COLO829 (cell line): Measurements from ENCODE around the gene WDR74.
"Not testable (repeated sequence)": the region's sequence is repeated elsewhere in the genome, so short reads cannot be mapped to it uniquely, and the experiment has no call there.

Experiments used
- DNase-seq: peaks from one replicate; pipeline ENCODE4 v3.0.0; 2012; ENCODE audit warnings: low spot score

The WDR74 gene

DNA sequence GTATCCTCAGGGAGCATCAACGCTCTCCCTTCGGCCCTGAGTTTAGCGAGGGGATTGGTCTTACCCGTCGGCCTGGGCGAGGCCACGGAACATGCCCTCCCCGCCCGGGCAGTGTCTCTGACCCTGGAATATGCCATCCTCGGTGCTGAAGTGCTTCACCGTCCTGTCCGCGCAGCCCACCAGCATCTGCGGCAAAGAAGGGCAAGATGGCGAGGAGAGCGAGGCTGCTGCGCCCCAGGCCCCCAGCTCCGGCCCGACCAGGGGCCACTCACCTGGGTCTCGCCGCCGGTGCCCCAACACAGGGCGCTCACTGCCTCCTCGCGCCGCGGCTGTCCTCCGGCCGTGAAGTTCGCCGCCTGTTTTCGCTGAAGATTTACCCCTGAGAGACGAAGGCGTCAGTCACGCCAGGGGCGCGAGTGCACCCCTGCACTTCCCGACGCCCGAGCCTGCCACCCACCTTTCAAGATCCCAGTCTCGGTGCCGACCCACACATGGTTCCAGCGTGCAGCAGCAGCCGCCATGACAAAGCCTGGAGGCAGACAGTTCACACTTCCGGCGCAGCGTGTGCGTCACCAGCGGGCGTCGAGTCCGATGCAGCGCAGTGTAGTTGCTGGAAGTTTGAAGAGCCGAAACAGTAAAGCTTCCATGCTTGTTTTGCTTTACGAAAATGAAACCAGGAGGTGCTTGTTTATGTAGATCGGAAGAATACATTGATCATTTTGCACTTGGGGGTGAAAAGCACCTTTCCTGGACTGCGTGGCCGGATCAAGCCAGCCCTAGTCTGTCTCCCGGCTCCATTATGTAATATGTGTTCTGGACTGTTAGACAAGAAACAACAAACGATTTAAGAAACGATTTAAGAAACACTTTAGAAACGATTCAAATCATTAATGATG, at the start of gene WDR74:
Gene WDR74 (minus strand): TSS at position 541 of the 896 bp plus-strand sequence. CDS start 20 bp downstream, at position 521.
- DNase-seq: peak; percentile 79

DNA sequence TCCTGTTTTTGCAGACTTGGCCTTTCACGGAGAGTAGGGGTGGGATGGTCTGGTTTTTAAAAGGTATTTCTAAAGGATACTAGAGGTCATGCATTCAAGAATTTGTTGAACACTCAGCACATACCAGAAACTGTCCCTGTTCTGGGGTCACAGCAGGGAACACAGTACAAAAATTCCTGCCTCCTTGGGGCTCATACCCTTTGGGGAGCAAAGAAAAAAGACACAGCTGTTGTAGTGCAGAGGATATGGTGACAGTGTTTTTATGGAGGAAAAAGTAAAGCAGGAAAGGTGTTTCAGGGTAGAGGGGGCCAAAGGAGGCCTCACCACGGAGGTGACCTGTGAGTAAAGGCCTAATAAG, 49.7 kb upstream of the WDR74 start:
- no peak for DNase-seq

DNA sequence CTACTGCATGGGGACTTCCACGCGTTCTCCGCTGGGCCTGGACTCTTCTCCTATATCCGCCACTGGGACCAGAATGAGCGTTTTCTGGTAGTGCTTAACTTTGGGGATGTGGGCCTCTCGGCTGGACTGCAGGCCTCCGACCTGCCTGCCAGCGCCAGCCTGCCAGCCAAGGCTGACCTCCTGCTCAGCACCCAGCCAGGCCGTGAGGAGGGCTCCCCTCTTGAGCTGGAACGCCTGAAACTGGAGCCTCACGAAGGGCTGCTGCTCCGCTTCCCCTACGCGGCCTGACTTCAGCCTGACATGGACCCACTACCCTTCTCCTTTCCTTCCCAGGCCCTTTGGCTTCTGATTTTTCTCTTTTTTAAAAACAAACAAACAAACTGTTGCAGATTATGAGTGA, 49.0 kb upstream of the WDR74 start:
- DNase-seq: no peak

DNA sequence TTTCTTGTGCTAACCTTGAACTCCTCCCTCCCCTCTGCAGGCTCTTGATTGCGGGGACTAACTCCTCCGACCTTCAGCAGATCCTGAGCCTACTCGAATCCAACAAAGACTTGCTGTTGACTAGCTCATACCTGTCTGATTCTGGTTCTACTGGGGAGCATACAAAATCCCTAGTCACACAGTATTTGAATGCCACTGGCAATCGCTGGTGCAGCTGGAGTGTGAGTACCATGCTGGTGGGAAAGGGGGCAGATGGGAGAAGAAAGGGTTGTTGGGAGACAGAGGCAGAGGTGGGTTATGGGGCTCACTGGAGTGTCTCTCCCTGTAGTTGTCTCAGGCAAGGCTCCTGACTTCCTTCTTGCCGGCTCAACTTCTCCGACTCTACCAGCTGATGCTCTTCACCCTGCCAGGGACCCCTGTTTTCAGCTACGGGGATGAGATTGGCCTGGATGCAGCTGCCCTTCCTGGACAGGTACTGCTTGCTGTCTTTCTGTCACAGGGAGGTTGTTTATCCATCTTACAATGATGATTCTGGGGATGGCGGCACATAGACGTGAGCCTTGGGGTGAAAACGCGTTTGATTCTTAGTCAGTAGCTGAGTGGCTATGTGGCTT, 45.9 kb upstream of the WDR74 start:
- DNase-seq: no peak

DNA sequence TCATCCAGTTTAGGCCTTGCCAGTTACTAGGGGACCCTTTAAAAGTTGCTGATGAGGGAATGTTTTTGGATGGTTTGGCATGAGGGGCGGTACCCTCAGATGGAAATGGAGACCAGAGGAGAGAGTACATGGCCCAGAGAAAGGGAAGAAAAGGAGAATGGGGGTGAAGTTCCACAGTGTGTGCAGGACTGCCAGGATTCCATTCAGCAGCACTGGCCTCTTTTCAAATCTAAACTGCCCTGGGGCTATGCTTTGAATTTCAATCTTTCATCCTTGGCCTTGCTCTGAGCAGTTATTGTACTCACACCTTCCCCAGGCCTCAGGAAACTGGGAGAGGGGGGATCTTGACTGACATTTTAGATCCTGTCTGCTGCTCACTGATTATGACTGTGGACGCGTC, 44.3 kb upstream of the WDR74 start:
- DNase-seq: peak; percentile 65

DNA sequence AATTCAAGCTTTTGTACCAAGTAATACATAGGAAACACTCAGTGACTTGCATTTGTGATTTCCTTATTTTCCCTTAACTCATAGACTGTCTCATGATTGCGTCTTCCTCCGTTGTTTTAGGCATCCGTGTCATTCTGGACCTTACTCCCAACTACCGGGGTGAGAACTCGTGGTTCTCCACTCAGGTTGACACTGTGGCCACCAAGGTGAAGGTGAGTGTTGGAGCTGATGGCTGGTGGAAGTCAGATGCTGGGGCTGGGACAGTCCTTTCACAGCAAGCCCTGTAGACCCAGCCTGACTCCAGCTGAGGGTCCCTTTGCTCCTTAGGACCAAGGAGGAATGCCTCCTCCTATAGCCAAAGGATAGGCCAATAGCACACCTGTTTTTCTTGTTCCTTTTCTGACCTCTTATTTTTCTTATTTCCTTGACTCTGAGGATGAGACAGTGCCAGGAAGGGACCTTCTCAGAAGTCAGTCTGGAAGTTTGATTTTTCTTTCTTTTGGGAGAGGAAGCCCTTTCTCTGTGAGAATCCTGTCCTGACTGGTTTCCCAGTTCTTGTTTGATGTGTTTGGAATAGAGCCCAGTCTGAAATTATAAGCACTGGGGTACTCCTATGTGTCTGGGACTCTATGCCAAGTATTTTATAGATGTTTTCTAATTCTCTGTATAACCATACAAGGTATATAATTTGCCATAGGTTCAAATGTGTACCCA, 43.6 kb upstream of the WDR74 start:
- no peak for DNase-seq

DNA sequence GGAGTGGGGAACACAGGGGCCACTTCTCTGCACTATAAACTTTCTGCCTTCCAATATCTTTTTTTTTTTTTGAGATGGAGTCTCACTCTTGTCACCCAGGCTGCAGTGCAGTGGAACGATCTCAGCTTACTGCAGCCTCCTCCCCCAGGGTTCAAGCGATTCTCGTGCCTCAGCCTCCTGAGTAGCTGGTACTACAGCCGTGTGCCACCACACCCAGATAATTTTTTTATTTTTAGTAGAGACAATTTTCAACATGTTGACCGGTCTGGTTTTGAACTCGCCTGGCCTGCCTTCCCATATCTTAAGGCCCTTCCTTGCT, 43.0 kb upstream of the WDR74 start:
- DNase-seq: no peak

DNA sequence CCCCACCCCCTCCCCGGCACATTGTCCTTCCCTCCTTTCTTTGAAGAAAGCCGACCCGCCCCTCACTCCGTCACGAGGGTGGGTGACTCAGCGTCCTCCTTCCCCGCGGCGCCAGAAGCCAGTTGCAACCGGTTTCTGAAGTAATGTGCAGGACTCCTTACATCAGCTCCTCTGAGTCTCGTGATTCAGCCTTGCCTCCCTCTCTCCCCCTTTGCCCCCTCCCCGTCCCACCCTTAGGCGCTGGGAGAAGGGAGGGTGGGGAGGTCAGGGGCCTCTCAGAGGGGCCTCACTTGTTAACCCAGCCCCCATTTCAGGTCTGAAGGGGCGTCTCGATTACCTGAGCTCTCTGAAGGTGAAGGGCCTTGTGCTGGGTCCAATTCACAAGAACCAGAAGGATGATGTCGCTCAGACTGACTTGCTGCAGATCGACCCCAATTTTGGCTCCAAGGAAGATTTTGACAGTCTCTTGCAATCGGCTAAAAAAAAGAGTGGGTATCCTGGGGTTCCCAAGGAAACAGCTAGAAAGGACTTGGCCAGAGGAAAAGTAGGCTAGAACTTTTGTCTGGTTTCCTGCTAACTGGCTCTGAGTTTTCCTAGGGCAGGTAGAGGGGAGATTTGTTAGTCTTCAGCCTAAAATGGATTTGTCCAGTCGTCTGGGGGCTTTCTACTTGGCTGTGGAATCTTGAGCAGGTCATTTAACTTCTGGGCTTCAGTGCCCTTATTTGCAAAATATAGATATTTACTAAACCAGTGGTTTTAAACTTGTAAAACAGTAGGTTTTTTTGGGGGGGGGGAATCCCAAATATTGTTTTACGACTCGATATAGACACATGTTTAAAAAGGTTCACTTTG, 42.4 kb upstream of the WDR74 start:
- peak; percentile 96 for DNase-seq

DNA sequence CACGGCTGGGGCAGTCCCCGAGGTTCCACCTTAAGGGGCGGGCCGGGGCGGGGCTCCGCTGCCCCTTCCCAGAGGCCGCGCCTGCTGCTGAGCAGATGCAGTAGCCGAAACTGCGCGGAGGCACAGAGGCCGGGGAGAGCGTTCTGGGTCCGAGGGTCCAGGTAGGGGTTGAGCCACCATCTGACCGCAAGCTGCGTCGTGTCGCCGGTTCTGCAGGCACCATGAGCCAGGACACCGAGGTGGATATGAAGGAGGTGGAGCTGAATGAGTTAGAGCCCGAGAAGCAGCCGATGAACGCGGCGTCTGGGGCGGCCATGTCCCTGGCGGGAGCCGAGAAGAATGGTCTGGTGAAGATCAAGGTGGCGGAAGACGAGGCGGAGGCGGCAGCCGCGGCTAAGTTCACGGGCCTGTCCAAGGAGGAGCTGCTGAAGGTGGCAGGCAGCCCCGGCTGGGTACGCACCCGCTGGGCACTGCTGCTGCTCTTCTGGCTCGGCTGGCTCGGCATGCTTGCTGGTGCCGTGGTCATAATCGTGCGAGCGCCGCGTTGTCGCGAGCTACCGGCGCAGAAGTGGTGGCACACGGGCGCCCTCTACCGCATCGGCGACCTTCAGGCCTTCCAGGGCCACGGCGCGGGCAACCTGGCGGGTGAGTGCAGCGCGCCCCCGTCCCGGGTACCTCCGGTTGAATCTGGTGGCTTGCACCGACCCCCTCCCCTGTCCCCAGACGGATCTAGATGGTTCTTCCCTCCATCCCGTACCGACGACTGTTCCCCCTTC, 41.6 kb upstream of the WDR74 start, which contains the start of gene SLC3A2:
Gene SLC3A2 (plus strand): TSS at position 94 of the 776 bp plus-strand sequence. CDS start 128 bp downstream, at position 222.
- peak; percentile 79 for DNase-seq

DNA sequence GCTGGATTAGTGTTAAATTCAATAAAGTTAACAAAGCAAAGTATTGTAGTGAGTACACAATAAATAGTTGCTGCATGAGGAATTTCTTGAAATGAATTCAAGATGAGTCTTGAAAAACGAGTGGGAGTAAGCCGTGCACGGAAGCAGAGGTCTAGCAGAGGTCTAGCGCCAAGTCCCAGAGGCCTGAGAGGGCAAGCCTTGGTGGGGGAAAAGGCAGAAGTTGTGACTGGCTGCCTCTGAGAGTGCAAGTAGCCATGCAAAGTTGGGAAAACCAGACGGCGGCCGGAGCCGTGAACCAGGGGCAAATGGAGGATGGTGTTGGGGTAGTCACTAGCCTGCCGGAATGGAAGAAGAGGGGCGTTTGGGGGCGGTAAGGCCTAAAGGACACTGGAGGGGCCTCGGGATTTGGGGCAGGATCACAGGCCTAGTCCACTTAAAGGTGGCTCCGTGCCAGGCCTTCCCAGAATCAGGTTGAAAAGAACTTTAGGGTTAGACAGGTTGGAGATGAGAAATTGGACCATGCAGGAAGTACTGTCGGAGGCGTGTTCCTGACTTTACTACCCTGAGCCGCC, 40.9 kb upstream of the WDR74 start:
- peak; percentile 95 for DNase-seq

DNA sequence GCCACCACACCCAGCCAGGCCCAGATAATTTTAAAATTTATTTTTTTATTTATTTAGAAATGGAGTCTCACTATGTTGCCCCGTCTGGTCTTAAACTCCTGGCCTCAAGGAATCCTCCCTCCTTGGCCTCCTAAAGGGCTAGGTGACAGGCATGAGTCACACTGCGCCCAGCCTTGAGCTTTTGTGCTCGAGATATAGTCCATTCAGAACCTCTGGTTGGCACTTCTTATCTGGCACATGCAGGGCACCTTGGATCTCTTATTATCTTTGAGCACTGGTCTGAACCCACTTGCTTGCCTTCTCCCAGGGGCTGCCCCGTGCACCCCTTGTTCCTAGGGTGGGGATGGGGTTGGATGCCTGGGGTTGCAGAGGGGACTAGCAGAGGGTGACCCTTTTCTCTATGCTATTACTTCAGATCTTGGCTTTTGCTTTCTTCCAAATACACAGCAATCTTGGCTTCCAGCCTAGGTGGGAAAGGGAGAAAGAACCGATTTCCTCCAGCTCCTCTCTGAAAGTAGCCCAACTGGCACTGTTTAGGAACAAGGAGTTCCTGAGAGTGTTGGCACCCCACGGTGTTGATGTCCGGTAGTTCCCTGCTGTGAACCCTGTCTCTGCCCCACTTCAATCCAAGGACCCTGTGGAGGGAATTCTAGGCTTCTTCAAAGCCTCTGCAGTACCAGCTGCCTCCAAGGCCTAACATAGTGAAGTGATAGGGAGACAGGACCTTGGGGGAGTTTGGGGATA, 40.0 kb upstream of the WDR74 start:
- DNase-seq: no peak

DNA sequence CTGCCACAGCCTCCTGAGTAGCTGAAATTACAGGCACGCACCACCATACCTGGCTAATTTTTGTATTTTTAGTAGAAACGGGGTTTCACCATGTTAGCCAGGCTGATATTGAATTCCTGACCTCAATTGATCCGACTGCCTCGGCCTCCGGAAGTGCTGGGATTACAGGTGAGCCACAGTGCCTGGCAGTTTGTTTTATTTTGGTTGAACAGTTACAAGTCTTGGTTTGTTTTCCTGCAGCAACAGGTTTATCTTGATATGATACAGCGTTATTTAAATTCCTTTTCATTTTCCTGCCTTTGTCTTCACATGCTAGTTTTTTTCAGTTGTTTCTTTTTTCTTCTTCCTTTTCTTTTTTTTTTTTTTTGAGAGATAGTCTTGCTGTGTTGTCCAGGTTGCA, 37.3 kb upstream of the WDR74 start:
- DNase-seq: no peak

DNA sequence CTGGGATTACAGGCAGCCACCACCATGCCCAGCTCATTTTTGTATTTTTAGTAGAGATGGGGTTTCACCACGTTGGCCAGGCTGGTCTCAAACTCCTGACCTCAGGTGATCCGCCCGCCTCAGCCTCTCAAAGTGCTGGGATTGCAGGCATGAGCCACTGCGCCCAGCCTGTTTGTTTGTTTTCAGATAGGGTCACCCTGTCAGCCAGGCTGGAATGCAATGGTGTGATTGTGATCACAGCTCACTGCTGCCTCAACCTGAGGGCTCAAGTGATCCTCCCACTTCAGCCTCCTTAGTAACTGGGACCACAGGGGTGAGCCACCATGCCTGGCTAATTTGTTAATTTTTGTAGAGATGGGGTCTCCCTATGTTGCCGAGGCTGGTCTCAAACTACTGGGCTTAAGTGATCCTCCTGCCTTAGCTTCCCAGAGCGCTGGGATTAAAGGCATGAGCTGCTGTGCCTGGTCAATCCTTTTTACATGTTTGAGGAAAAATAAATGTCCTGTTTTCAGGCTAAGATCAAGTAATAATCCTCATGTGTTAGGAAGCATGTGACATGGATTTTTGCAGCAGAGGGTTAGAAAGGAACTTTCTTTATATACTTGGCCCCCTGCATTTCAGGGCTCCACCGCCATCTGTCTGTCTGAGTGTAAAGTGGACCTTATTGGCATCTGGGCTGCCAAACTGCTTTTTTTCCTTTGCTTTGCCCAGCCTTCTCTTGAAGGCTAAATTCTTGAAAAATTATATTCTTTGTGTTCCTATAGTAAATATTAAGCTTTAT, 36.5 kb upstream of the WDR74 start:
- DNase-seq: no peak

DNA sequence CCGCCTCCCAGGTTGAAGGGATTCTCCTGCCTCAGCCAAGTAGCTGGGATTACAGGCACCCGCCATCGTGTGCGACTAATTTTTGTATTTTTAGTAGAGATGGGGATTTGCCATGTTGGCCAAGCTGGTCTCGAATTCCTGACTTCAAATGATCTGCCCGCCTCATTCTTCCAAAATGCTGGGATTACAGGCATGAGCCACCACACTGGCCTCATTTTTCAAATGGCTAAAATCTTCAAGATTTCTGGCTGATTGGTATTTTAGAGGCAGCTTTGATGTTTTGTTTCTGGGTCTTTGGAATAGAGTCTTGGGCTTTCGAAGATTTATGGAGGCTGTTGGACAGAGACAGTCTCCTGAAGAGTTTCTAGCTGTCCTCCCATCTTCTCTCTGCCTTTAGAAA, 35.5 kb upstream of the WDR74 start:
- no peak for DNase-seq

DNA sequence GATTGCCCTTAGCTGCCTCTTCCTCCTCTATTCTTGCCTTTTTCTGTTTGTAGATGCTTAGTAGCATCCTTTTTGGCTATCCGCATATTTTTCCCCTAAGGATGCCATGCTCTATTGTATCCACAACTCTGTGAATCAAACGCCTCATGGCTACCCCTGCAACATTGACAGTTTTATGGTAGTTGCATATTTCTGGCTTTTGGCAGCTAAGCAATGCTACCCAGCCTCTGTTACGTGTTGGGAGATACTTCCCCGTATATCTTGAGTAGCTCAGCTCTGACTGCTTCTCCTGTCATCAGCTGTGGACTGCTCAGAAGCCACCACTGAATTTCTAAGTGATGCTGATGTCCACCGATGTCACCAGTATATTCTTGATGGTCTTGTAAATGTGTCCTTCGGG, 26.2 kb upstream of the WDR74 start:
- no peak for DNase-seq

DNA sequence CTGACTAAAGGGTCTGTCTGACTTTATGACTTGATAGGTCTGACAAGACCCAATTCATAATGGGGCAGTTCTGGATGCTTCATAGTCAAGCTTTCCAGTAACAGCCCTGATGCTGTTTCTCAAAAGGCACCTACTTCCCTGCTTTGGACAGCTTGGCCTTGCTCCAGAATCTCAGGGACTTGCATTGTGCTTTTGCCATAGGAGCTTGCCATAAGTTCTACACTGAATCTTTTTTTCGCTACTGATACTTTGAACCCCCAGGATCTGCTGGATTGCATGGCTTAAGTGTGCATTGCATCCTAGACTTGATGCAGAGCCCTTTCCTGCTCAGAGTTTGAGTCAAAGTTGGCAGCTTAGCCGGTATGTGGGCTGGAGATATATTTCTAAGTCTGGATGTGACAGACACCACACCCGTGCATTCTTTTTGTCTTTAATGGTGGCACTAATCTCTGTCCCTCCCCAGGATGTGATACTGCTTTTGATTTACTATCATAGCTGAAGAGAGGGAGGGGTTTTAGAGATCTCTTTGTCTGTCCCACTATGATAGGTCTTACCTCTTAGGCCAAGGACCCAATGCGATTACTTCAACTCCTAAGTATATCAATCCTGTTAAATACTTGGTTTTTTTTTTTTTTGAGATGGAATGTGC, 24.4 kb upstream of the WDR74 start:
- DNase-seq: no peak

DNA sequence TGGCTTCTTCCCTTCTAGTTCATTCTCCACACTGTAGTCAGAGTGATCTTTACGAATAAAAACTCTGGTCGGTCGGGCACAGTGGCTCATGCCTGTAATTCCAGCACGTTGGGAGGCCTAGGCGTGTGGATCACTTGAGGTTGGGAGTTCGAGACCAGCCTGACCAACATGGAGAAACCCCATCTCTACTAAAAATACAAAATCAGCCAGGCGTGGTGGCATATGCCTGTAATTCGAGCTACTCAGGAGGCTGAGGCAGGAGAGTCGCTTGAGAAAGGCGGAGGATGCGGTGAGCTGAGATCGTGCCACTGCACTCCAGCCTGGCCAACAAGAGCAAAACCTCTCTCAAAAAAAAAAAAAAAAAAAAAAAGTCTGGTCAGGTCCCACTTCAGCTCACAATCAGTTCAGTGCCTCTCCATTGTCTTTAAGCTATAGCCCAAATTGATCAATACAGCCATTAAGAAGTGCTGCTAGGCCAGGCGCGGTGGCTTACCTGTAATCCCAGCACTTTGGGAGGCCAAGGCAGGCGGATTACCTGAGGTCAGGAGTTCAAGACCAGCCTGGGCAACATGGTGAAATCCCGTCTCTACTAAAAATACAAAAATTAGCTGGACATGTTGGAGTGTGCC, 22.3 kb upstream of the WDR74 start:
- DNase-seq: not testable (repeated sequence)

DNA sequence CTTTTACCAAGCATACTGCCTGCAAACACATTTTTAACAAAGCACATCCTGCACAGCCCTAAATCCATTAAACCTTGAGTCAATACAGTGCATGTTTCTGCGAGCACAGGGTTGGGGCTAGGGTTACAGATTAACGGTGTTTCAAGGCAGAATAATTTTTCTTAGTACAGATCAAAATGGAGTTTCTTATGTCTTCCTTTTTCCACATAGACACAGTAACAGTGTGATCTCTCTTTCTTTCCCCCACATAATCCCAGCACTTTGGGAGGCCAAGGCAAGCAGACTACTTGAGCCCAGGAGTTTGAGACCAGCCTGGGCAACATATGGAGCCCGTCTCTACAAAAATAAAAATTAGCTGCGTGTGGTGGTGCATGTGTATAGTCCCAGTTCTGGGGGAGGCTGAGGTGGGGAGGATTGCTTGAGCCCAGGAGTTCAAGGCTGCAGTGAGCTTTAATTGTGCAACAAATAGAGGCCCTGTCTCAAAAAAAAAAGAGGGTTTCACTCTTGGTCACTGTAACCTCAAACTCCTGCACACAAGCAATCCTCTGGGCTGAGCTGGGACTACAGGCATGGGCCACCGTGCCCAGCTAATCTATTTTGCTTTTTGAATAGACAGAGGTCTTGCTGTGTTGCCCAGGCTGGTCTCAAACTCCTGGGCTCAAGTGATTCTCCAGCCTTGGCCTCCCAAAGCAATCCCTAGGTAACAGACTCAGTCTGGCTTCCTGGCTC, 21.6 kb upstream of the WDR74 start:
- no peak for DNase-seq
